COLO668 (cell line): Measurements from ENCODE around the gene LAMA5.

Experiments used
- DNase-seq: peaks from one replicate; lab custom pipeline; 2025; ENCODE audit not compliant: unreplicated experiment; lab: John Stamatoyannopoulos, UW

Gene LAMA5

DNA sequence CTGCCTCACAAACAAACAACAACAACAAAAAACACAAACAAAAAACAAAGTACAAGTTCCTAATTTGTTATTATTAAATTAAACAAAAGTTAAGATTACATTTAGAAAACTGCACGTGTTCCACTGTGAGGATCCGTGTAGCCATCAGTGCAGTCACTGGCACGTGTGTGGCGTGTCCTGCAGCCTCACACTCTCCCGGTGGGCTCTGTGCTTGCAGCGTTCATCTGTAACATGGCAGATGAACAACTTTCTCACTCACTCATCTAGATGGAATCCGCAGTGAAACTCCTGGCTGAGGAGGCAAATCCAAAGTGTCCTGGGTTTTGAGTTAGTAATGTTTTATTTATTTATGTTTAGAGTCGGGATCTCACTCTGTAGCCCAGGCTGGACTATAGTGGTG, 77.2 kb downstream of the LAMA5 start:
- DNase-seq = no peak

DNA sequence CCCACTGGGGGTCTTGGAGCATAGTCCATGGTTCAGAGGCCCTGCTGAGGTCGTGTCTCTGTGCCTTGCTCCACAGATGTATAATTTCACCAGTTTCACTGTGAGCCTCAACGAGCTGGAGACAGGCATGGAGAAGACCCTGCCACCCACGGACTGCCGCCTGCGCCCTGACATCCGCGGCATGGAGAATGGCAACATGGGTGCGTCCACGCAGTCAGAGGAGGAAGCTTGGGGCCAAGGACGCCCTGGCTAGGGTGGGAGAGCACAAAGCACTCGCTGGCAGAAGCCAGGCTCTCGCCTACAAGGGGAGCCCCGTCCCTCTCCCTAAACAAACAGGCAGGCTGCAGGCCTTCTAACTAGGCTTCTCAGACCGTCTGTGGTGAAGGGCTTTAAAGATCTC, 78.0 kb downstream of the LAMA5 start:
- no peak for DNase-seq

DNA sequence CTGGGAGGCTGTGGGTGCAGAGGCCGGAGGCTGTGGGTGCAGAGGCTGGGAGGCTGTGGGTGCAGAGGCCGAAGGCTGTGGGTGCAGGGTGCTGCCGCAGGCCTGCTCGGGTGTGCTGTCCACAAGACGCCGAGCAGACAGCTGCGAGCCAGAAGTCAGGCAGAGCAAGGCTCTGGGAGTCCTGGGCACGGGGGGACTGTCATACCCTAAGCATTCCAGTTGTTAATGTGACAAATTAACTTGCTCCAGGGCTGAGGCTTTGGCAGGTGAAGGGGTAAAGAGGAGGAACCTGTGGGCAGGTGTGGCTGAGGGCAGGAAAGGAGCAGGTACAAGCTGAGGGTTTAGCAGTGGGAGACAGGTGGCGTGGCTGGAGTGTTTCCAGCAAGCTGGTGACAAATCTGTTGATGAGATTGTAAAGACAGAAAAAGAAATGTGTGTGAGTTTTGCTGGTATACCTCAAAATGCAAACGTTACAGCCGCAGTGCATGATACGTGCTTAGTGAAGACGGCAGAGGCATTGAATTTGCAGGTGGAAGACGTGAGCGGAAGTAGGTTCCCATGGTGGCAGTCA, 78.5 kb downstream of the LAMA5 start:
- DNase-seq = no peak

DNA sequence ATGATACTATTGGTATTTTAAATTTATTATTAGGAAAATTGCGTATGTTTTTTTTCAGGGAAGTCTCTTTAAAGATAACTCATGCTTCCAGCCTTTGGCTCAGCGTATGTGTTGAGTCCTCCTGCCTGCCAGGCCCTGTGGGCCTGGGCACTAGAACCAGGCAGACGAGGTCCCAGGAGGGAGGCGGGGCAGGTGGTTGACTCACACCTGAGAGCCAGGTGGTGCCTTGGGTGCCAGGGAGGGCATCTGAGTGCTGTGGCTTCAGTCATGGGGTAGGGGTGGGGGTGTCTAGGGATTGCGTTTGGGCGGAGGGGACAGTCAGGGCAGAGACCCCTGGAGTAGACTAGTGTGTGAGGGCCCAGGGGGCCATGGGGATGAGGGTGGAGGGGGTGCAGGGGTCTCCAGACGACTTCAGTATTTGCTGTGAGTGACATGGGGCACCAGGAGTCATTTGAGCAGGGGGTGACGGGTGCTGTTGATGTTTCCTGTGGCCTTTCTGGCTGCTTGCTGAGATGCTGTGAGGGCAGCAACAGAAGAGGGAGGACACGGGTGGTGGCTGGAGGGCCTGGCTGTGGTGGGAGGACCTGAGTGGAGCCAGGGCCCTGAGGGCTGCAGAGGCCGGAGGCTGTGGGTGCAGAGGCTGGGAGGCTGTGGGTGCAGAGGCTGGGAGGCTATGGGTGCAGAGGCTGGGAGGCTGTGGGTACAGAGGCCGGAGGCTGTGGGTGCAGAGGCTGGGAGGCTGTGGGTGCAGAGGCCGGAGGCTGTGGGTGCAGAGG, 79.2 kb downstream of the LAMA5 start:
- DNase-seq = no peak

DNA sequence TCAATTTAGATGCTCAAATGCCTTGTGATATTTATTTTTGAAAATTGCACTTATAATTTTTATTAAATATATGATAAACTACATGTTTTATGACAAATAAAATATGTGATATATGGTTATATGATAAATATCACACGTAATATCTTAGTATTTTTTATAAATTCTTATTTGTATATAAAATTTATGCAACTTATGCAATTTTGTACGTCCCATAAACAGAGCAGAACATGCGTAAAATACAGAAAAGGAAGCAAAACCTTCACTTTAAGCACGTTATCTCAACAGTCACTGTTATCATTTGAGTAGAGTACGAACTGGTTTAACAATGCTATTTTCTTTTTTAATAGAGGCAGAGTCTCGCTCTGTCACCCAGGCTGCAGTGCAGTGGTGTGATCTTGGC, 80.0 kb downstream of the LAMA5 start:
- DNase-seq = no peak

DNA sequence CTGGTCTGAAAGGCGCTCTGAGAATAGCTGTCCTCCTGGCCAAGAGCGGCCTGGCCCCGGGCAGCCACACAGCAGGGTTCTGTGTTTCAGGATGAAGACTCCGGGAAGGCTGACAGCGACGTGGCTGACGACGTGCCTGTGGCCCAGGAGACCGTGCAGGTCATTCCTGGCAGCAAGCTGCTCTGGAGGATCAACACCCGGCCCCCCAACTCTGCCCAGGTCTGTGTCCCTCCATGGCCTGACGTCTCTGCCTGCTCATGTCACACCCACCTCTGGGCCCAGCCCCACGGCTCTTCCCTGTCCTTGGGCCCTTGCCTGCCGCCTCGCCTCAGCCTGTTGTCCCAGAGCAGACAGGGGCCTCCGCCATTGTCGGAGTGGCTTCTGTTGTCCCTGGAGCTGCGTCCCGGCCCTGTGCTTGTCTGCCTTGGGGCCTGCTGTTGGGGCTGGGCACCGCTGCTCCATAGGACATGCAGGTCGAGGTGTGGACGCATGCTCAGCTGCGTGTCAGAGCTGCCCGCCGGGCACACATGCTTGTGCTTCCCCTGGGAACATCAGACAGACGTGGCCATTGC, 80.5 kb downstream of the LAMA5 start:
- DNase-seq = no peak

DNA sequence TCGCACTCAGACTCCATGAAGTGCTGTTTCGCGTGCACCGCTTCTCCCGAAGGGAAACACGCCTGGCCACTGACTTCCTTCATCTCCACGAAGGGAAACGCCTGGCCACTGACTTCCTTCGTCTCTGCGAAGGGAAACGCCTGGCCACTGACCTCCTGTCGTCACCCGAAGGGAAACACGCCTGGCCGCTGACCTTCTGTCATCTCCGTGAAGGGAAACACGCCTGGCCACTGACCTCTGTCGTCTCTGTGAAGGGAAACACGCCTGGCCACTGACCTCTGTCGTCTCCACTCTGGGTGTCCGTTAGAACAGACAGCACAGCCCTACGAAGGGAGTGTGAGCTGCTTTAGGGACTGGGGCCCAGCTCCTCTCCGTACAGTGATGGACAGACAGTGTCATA, 81.4 kb downstream of the LAMA5 start:
- DNase-seq = no peak

DNA sequence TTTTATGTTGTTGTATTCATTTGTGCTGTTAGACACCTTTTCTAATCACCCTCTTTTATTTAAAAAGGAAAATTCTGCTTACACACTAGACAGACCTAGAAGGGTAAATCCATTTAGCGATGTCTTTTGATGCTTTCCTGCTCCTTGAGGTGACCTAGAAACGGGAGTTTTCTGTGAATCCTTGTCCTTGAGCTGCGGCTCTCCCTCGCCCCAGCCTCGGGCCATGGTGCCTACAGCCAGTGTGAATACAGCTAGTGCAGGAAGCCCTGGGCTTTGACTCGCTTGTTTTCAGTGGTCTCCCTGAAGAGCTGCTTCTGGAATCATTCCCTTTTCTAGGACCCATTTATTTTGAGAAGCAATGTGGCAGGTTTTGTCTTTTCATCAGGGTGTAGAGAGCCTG, 82.0 kb downstream of the LAMA5 start:
- no peak for DNase-seq

DNA sequence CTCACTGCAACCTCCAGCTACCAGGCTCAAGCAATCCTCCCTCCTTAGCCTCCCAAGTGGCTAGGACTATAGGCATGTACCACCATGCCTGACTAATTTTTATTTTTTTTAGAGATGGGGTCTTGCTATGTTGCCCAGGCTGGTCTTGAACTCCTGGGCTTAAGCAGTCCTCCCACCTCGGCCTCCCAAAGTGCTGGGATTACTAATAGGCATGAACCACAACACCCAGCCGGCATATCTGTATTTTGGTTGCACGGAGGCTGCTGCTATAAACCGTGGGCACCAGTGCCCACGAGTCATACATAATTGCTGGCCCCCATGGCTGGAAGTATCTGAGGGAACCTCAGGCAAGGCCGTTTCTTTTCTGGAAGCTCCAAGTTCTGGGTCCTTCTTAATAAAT, 82.7 kb downstream of the LAMA5 start:
- DNase-seq = no peak

DNA sequence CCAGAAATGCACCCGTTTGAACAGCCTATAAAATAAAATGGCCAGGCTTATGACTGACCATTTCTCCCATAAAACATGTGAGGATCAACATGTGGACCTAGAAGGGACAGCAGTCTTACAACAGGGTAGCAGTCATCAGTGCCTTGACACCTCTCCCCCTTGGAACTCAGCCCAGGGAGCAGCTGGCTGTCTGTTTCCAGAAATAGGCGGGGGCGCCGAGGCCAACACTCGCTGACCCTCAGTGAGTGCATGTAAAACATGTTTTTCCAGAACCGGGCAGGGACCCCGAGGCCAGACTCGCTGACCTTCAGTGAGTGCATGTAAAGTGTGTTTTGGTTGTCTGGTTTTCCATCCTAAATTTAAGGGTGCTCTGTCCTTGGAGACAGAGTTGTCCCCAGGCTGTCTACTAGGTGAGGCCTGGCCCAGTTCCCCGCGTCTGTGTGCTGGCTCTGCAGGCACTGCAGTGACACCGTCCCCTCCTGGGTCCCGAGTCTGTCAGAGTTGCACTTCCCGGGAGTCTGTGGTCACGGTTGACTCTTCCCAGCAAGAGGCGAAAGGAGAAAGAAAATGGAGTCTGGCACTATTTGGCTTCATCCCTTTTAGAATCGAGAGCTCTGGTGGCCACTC, 84.1 kb downstream of the LAMA5 start:
- DNase-seq = no peak

DNA sequence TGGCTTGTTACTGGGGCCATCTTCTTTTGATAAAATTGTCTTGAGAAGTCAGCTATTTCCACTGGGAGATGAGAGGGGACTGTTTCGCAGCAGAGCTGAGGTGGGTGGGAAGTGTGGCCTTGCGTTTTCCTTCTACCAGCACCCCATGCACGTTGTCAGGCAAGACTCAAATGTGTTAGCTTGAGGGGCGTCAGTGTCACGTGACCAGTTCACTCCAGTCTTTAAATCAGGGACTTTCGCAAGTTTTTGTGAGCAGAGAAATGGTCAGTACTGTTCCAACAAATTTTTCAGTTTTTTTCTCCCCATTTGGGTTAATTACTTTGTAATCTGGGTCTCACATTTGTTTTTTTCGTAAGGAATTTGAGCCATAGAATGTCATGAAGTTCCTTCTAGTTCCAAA, 85.0 kb downstream of the LAMA5 start:
- no peak for DNase-seq

DNA sequence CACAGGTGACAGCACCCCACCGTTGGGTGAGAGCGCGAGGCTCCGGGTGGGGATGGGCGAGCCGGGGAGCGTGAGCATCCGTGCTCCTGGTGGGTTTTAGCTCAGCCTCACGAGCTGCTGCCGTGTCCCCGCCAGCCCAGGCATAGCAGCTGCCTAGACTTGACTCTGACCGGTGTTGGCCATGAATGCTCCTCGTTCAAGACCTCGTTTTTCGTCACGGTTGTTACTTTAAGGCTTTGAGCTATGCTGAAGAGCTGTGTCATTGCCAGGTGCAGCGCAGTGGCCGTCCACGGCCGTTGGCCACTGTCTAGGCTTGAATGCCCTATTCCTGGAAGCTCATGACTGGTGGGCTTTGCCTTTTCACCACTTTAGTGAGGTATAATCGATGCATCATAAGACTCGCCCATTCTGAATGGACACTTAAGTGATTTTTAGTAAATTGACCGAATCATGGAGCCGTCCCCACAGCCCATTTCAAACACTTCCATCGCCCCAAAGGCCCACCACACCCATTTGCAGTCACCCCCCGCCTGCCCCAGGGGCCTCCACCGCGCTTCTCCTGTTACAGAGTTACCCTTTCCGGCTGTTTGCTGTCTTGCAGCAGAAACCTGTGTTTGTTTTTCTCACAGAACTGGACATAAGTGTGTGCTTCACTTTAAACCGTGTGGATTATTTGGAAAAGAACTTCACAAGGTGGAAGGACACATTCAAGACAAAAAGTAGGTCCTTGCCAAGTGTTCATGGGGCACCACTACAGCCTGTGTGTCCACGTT, 85.8 kb downstream of the LAMA5 start:
- no peak for DNase-seq

DNA sequence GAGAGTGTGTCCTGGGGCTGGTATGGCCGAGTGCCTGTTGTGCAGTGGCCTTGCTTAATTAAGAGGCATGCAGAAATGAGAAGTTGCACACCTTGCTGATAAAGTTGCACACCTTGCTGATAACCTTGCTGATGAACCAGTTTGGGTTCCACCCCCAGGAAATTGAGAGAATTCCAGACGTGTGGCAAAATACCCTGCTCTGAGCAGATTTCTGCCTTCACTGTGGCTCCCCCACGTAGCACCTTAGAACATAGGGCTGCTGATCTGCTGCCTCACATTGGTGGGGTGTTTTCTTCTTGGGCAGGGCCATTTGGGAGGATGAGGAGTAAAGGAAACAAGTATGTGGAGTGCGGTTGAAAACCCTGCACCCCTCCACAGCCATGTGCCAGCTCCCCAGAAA, 86.8 kb downstream of the LAMA5 start:
- no peak for DNase-seq

DNA sequence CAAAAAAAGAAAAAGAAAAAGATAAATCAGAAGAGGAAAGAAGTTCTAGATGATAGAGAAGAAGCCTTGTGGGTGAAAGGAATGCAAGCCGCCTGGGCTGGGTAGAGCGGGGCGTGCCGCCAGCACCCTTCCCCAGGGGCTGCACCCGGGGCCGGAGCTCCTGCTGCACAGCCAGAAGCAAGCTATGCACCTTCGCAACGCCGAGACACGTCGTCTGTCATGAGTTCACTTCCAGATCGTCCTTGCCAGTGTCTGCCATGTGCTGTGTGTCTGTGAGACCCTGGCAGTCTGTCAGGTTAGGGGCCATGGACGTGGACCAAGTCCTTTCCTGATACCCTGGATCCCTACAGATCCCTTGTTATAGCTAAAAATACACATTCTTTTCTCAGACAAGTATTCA, 89.9 kb downstream of the LAMA5 start:
- no peak for DNase-seq

DNA sequence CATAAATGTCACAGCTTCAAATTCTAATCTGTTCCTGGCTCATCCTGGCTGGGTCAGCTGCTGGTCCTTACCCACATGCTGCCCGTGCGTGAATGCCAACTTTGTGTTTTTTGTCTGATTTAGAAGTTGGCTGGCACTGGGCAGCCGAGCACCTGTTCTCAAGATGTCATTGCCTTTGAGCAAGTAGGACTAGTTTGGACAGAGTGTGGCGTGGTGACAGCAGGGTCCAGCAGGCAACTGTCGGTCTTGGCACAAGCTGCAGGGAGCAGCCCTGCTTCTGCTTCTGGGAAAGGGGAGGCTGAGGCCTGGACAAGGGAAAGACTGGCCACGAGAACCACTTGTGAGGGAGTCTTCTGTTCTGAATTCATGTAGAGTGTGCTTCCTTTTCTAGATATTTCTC, 90.7 kb downstream of the LAMA5 start:
- no peak for DNase-seq

DNA sequence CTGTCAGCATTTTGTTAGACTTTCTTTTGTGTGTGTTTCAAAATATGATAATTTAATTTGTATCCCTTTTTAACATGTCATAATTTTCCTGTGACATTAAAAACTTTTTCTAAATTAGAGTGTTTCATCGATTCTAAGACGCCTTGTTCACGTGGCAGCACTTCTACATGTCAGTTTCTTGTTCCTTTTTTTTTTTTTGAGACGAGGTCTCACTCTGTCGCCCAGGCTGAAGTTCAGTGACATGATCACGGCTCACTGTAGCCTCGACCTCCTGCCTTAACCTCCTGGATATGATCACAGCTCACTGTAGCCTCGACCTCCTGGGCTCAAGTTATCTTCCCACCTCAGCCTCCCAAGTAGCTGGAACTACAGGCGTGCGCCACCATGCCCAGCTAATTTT, 91.9 kb downstream of the LAMA5 start:
- DNase-seq = no peak

DNA sequence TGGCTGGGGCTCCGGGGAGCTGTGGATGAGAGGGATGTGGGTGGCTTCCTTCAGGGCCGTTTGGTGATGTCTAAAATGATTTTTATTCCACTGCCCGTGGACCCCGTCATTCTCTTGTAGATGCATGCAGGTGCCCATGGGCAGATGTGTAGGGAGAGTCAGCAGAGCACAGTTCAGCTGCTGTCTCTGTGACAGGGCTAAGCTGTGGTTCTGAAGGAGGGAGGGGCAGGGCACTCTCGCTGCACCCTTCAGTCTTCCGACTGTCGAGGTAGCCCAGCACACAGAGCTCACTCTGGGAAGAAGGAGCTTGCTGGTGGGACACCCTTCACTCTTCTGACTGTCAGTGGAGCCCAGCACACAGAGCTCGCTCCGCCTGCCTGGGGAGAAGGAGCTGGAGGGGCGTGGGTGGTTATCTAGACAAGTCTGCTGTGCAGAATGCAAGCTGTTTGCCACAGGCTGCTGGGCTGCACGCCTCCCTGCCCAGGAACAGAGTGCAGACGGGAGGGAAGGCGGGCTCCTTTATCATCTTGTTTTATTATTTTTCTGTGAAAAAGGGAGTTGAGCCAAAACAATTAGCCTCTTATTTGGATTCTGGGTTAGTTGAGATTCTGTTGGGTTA, 92.7 kb downstream of the LAMA5 start:
- DNase-seq = no peak

DNA sequence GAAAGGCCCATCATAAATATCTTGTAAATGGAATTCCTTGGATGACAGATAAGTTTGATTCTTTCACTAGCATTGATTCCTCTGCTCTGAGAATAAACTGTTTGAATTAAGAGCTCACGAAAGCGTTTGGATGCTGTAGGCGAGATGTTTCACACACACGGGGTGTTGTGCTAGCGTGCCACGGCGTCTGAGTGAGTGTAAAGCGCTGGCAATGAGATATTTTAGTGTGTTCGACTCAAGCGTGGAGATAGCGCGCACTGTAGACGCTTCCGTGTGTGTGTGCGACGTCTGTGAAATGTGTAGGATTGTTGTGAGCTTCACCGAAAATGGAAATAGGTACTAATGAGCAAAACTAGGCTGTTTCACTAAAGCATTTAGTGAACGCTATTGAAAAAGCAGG, 93.7 kb downstream of the LAMA5 start:
- DNase-seq = no peak

DNA sequence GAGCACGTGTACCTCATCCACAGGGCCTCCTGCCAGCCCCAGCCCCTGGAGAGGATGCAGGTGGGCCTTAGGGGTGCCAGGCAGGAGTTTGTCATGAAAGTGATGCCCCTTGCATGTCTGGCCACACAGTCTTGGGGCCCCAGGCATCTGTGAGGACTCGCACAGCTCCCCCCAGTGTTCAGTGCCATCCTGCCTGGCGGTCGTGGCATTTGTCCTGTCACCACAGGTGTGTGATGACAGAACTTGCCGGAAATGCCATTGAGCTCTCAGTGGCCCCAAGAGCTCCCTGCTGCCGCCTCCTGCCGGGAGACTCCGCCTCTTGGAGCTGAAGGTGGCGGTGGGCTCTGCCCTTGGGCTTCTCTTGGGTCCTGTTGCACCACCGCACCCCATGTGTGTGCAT, 94.9 kb downstream of the LAMA5 start:
- no peak for DNase-seq

DNA sequence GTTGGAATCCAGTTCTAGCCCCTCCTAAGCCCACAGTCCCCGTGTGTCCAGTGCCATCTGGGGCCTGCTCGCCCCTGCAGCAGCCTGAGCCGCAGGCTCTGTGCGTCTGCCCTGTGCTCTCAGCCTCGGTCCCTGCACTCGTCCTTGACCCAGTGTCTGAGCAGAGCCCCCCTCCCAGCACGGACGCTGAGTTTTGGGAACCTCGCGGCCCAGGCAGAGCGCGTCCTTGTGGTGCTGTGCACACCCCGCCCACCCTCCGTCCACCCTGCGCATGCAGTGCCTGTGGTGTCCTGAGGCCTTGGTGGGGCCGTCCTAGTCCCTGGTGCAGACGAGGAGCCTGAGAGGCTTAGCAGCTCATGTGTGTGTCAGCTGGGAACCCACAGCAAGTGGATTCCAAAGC, 97.2 kb downstream of the LAMA5 start:
- no peak for DNase-seq

DNA sequence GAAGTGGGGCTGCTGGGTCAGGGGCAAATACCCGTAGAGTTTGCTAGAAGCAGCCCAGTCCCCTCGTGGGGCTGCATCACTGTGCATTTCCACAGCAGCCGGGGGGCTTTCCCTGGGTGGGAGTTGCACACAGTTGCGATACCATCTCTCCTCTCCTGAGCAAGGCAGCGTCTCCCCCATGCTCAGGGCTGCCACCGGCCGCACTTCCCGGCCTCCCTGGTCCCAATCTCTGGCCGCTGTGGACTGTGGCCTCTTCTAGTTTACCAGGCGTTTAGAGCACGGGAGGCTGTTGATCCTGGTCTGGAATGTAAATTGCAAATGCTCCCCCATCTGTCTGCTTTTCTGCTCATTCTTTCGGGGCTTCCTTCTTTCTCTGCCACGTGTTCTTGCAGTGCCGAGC, 97.7 kb downstream of the LAMA5 start:
- DNase-seq = no peak
